H1 (cell line): ENCODE data around the gene GRID1. TPM values are rescaled to one million over a fixed set of nuclear protein-coding genes. Genes with fewer than 3 reads are reported as not detected.

Experiments
- ATF2 ChIP-seq: IDR thresholded peaks from 2 replicates; pipeline ENCODE4 v1.6.1; 2012; ENCODE audit warnings: low read length, inconsistent platforms
- ATF3 ChIP-seq: IDR thresholded peaks from 2 replicates; pipeline ENCODE4 v1.6.1; 2011; ENCODE audit warnings: low read depth, mild to moderate bottlenecking, low read length; ENCODE audit not compliant: insufficient read depth
- BCL11A ChIP-seq, 2 experiments: IDR thresholded peaks; one replicate each; pipeline ENCODE4 v1.6.1; 2011; ENCODE audit warnings: low read depth in 2 of 2, low read length in 2 of 2, mild to moderate bottlenecking in 2 of 2
- CHD7 ChIP-seq: fragments of 300-600 bp; sonication (generic); IDR thresholded peaks from 2 replicates; pipeline ENCODE4 v1.7.1; 2012; ENCODE audit warnings: low read length, moderate library complexity, mild to moderate bottlenecking, inconsistent platforms; ENCODE audit not compliant: insufficient replicate concordance
- FOSL1 ChIP-seq: IDR thresholded peaks from 2 replicates; pipeline ENCODE4 v1.6.1; 2011; ENCODE audit warnings: mild to moderate bottlenecking, low read depth, low read length, moderate library complexity; ENCODE audit not compliant: insufficient read depth
- KDM5A ChIP-seq: fragments of 200-600 bp; IDR thresholded peaks from 2 replicates; pipeline ENCODE4 v1.7.1; 2012; ENCODE audit warnings: mild to moderate bottlenecking, low read length, inconsistent platforms, mixed read lengths
- NANOG ChIP-seq: IDR thresholded peaks from 2 replicates; pipeline ENCODE4 v1.6.1; 2011; ENCODE audit warnings: low read length, low read depth, mild to moderate bottlenecking, inconsistent platforms; ENCODE audit not compliant: insufficient read depth, poor library complexity, severe bottlenecking
- POLR2AphosphoS5 ChIP-seq: IDR thresholded peaks from 2 replicates; pipeline ENCODE4 v1.6.1; 2011; ENCODE audit warnings: low read depth, low read length
- RBBP5 ChIP-seq: IDR thresholded peaks from 2 replicates; pipeline ENCODE4 v1.7.1; 2012; ENCODE audit warnings: low read depth, mild to moderate bottlenecking, inconsistent platforms, low read length, moderate library complexity, borderline replicate concordance
- SRF ChIP-seq: IDR thresholded peaks from 2 replicates; pipeline ENCODE4 v1.6.1; 2011; ENCODE audit warnings: mild to moderate bottlenecking, low read depth, low read length, moderate library complexity
- polyA plus RNA-seq, 7 experiments: library from polyadenylated mRNA; depleted of rRNA in 3 of 7; stranded (reverse) in 5 of 7; unstranded in 2 of 7; fragments of >200 nt in 5 of 7; fragments of 200-250 nt in 2 of 7; gene quantifications; 1 replicate in 5 of 7; 2 replicates in 1 of 7; 4 replicates in 1 of 7; pipeline versions ENCODE4 v1.2.1 to v1.2.3, GENCODE V29; 2011 to 2013; ENCODE audit warnings: missing spikeins in 2 of 7, mixed read lengths in 2 of 7
- total RNA-seq: library from RNA; stranded (reverse); fragmentation: NEBNext Ultra II Directional; extraction: Animal tissue kit (Norgen Biotek cat#: 25700); gene quantifications from 2 replicates; pipeline ENCODE4 v1.2.1, GENCODE V29; 2021

GRID1 gene
- total and polyA plus RNA-seq, 2 of the 8 experiments (the other 6 are each of a cell fraction or from before 2014, with no cell fraction given): 0.22 to 0.30 TPM

- TF ChIP-seq CHD7: no peak
- TF ChIP-seq POLR2AphosphoS5: no peak
- TF ChIP-seq SRF: no peak
- TF ChIP-seq BCL11A (IDR thresholded peaks at IDR 0.05; ENCODE audit: low read depth in 2 of 2, low read length in 2 of 2): no peak
- no peak for TF ChIP-seq ATF3
- TF ChIP-seq FOSL1: no peak
- TF ChIP-seq NANOG: no peak
- TF ChIP-seq RBBP5: no peak
- TF ChIP-seq ATF2: no peak
- no peak for TF ChIP-seq KDM5A
Measured at GRCh38 chr10:85600744-85601081, 765.9 kb downstream of the GRID1 start (continued).
